OCI-LY7 (cell line): ENCODE results near the gene PFDN1. TPM values are rescaled to one million over a fixed set of nuclear protein-coding genes. Genes with fewer than 3 reads are reported as not detected.

Source experiments
- BruUV-seq: library from RNA; stranded (reverse); fragments of 400-500 nt; replicated peaks from 2 replicates; lab custom pipeline; 2021; lab: Mats Ljungman, UMichigan
- CTCF ChIA-PET: fragments of 300-600 bp; sonication (Branson Sonifier 250); formaldehyde crosslinking; loops from one replicate; lab custom pipeline; 2022; ENCODE audit warnings: antibody characterized with exemption; ENCODE audit not compliant: unreplicated experiment; lab: Charles Lee
- POLR2A ChIA-PET: fragments of 300-600 bp; sonication (Branson Sonifier 250); formaldehyde crosslinking; loops from one replicate; lab custom pipeline; 2022; ENCODE audit warnings: antibody characterized with exemption; lab: Charles Lee
- DNase-seq: peaks from one replicate; pipeline ENCODE4 v3.0.0-alpha.2; 2015; ENCODE audit warnings: low spot score
- H2AFZ ChIP-seq: fragments of 200-600 bp; sonication (generic), shearing (Covaris generic); 2 replicates; pipeline ENCODE4 v1.6.1; 2014; ENCODE audit warnings: mild to moderate bottlenecking, antibody characterized with exemption, low read length, moderate library complexity
- H3K27ac ChIP-seq: fragments of 200-600 bp; sonication (generic); 2 replicates; pipeline ENCODE4 v1.5.1; 2014; ENCODE audit warnings: mixed run types, low read depth, mild to moderate bottlenecking, moderate library complexity, low read length, inconsistent platforms; ENCODE audit not compliant: poor library complexity, severe bottlenecking
- H3K36me3 ChIP-seq: fragments of 200-600 bp; sonication (generic); 2 replicates; pipeline ENCODE4 v1.6.1; 2014; ENCODE audit warnings: mild to moderate bottlenecking, antibody characterized with exemption, low read length, moderate library complexity, mixed read lengths; ENCODE audit not compliant: insufficient read depth
- H3K4me1 ChIP-seq: fragments of 200-600 bp; sonication (generic); 2 replicates; pipeline ENCODE4 v1.5.1; 2014; ENCODE audit warnings: mild to moderate bottlenecking, low read length; ENCODE audit not compliant: insufficient read depth, poor library complexity, severe bottlenecking
- H3K4me2 ChIP-seq: fragments of 200-600 bp; sonication (generic); 2 replicates; pipeline ENCODE4 v1.6.1; 2014; ENCODE audit warnings: mild to moderate bottlenecking, low read length
- H3K4me3 ChIP-seq: fragments of 200-600 bp; sonication (generic); 2 replicates; pipeline ENCODE4 v1.5.1; 2014; ENCODE audit warnings: mild to moderate bottlenecking, low read depth, low read length; ENCODE audit not compliant: poor library complexity, severe bottlenecking
- H3K79me2 ChIP-seq: fragments of 200-600 bp; sonication (generic); 2 replicates; pipeline ENCODE4 v1.6.1; 2016; ENCODE audit warnings: low read depth, mild to moderate bottlenecking, low read length, moderate library complexity, mixed read lengths; ENCODE audit not compliant: insufficient read depth
- H3K9me2 ChIP-seq: fragments of 200-600 bp; sonication (generic); 2 replicates; pipeline ENCODE4 v1.6.1; 2016; ENCODE audit warnings: mild to moderate bottlenecking, low read length, mixed read lengths; ENCODE audit not compliant: insufficient read depth
- H3K9me3 ChIP-seq: fragments of 200-600 bp; sonication (generic); 2 replicates; pipeline ENCODE4 v1.6.1; 2014; ENCODE audit warnings: mild to moderate bottlenecking, mixed run types, low read length, mixed read lengths
- H4K20me1 ChIP-seq: fragments of 200-600 bp; sonication (generic); 2 replicates; pipeline ENCODE4 v1.6.1; 2014; ENCODE audit warnings: mild to moderate bottlenecking, antibody characterized with exemption, low read length, moderate library complexity, mixed read lengths; ENCODE audit not compliant: insufficient read depth
- CTCF ChIP-seq: fragments of 200-600 bp; sonication (generic); conservative IDR thresholded peaks from 2 replicates; pipeline ENCODE4 v1.5.1; 2014; ENCODE audit warnings: mild to moderate bottlenecking, antibody characterized with exemption, low read length, moderate library complexity, mixed read lengths
- EZH2phosphoT487 ChIP-seq: fragments of 200-600 bp; sonication (generic); IDR thresholded peaks from 2 replicates; pipeline ENCODE4 v1.6.1; 2018; ENCODE audit warnings: low read depth, borderline replicate concordance, mild to moderate bottlenecking, mixed run types, antibody characterized with exemption, low read length, moderate library complexity, mixed read lengths
- intact Hi-C: fragments of 100-400 bp; cut with micrococcal nuclease; formaldehyde crosslinking; loops from one replicate; pipeline ENCODE4 v1.10.0; 2022; ENCODE audit not compliant: unreplicated experiment
- total RNA-seq, 2 experiments: library from RNA; depleted of rRNA in 1 of 2; stranded (reverse); fragments of >200 nt in 1 of 2; shearing (Covaris generic) in 1 of 2; gene quantifications; 2 replicates each; pipeline ENCODE4 v1.2.3, GENCODE V29; 2014 to 2022

The PFDN1 gene
- total RNA-seq, 2 experiments from 2014 or later, result 51.3 to 73.9 TPM

GRCh38 chr5:140329739-140330481, 27.0 kb upstream of the PFDN1 start:
- ChIA-PET CTCF (no interaction called here), POLR2A (interaction anchor here (1.0 to 2.3 kb wide), 5 partner anchors 9 to 40 kb away, joined by 3 to 6 read pairs (median 4); no protein-coding TSS in a partner anchor)
- TF ChIP-seq CTCF (no peak), EZH2phosphoT487 (no peak)
- Histone ChIP-seq H4K20me1 (no peaks in the 10 kb centered on the region), H3K27ac (no peak overlapping the region), H2AFZ (no peak overlapping the region), H3K4me3 (no peak overlapping the region), H3K4me1 (peaks cover 9% of the 10 kb centered on the region), H3K9me2 (no peaks in the 10 kb centered on the region), H3K9me3 (no peaks in the 10 kb centered on the region), H3K36me3 (no peaks in the 10 kb centered on the region), H3K79me2 (no peaks in the 10 kb centered on the region), H3K4me2 (no peak overlapping the region)
- BruUV-seq, result no TSS peak
- DNase-seq, result no peak
- intact Hi-C loops, result no loop called here

GRCh38 chr5:140328036-140328764, 25.3 kb upstream of the PFDN1 start:
- DNase-seq, result no peak
- intact Hi-C loops, result no loop called here
- Histone ChIP-seq H3K4me1 (peaks cover 9% of the 10 kb centered on the region), H3K4me3 (no peak overlapping the region), H3K27ac (no peak overlapping the region), H3K36me3 (no peaks in the 10 kb centered on the region), H3K9me2 (no peaks in the 10 kb centered on the region), H3K4me2 (0 out of 2 replicates have a peak overlapping the region, but pooled peaks have one; percentile 19), H4K20me1 (no peaks in the 10 kb centered on the region), H3K79me2 (no peaks in the 10 kb centered on the region), H2AFZ (peak overlapping the region; percentile 19; the same call in 1 of the 2 replicates), H3K9me3 (no peaks in the 10 kb centered on the region)
- CTCF ChIA-PET, result interaction anchor here (1.0 kb wide), 2 partner anchors 11 to 33 kb away, joined by 3 read pairs; no protein-coding TSS in a partner anchor
- TF ChIP-seq EZH2phosphoT487 (no peak), CTCF (no peak)
- no TSS peak for BruUV-seq
- POLR2A ChIA-PET, result interaction anchor here (0.8 to 2.3 kb wide), 9 partner anchors 9 to 48 kb away, joined by 3 to 6 read pairs (median 3); partner anchors contain the start of gene HBEGF
